Thyroid gland (tissue), 4 donors: Measurements from ENCODE around the gene DCLRE1A. TPM values are rescaled to one million over a fixed set of nuclear protein-coding genes. Genes with fewer than 3 reads are reported as not detected.

Source experiments
- DNase-seq, 2 donors: peaks; one replicate each; pipeline ENCODE4 v3.0.0-alpha.2; 2019
- H3K27ac ChIP-seq, 3 donors: fragments of 200-600 bp; sonication (generic); 1 replicate in 2 of 3; 2 replicates in 1 of 3; pipeline ENCODE4 v1.5.1; 2016 to 2019; ENCODE audit warnings: mild to moderate bottlenecking in 1 of 3, moderate library complexity in 1 of 3
- H3K27me3 ChIP-seq: fragments of 200-600 bp; sonication (generic); one replicate; pipeline ENCODE4 v1.5.1; 2019
- H3K36me3 ChIP-seq, 2 donors: fragments of 200-600 bp; sonication (generic); one replicate each; pipeline ENCODE4 v1.5.1; 2016 to 2019
- H3K4me1 ChIP-seq, 2 donors: fragments of 200-600 bp; sonication (generic); one replicate each; pipeline ENCODE4 v1.5.1; 2017 to 2019
- H3K4me3 ChIP-seq, 3 donors: fragments of 200-600 bp; sonication (generic); replicated peaks in 1 of 3; 1 replicate in 2 of 3; 2 replicates in 1 of 3; pipeline ENCODE4 v1.5.1; 2016; ENCODE audit warnings: mild to moderate bottlenecking in 1 of 3
- H3K9me3 ChIP-seq: fragments of 200-600 bp; sonication (generic); one replicate; pipeline ENCODE4 v1.5.1; 2017
- CTCF ChIP-seq, 6 experiments: fragments of 200-600 bp in 3 of 6; fragments of 450-650 bp in 3 of 6; sonication (generic) in 3 of 6; IDR thresholded peaks; one replicate each; pipeline ENCODE4 v1.5.1; 2016 to 2019; ENCODE audit warnings: antibody characterized with exemption in 6 of 6, mild to moderate bottlenecking in 2 of 6, inconsistent platforms in 1 of 6, moderate library complexity in 1 of 6
- POLR2A ChIP-seq, 2 donors: fragments of 450-650 bp; IDR thresholded peaks; one replicate each; pipeline ENCODE4 v1.6.1; 2017; ENCODE audit warnings: antibody characterized with exemption in 2 of 2, mild to moderate bottlenecking in 2 of 2, moderate library complexity in 1 of 2
- WGBS, 2 donors: methylation state at CpG; one replicate each; pipeline ENCODE4 v1.1.5; 2017; 5-methylcytosine and 5-hydroxymethylcytosine counted together
- intact Hi-C: fragments of 100-400 bp; cut with DNase I; formaldehyde crosslinking; loops from one replicate; pipeline ENCODE4 v1.15.1; 2023
- small RNA-seq: library from RNA; depleted of rRNA; stranded (forward); fragments of <200 nt; gene quantifications from one replicate; pipeline ENCODE3, GENCODE V24; 2016
- total RNA-seq, 4 donors: library from RNA; depleted of rRNA; stranded (reverse); fragments of >200 nt; gene quantifications; one replicate each; pipeline ENCODE4 v1.2.3, GENCODE V29; 2016

DCLRE1A gene
- total RNA-seq, 4 donors from 2014 or later = 5.8 to 9.0 (median 6.8) TPM

GRCh38 chr10:113806503-113806902 is 47.4 kb downstream of the DCLRE1A start:
- intact Hi-C loops = no loop called here
- no peaks in the 10 kb centered on the region for H3K9me3 ChIP-seq
- no peak overlapping the region for H3K27ac ChIP-seq

GRCh38 chr10:113802997-113803396 is 50.9 kb downstream of the DCLRE1A start:
- 52 to 56% methylated on average over 4 of the region's 4 CpGs for WGBS, 2 donors
- no peak overlapping the region for H3K27ac ChIP-seq
- intact Hi-C loops = no loop called here
- H3K4me3 ChIP-seq = no peak overlapping the region
- TF ChIP-seq POLR2A (IDR thresholded peaks at IDR 0.05) (no peak), CTCF (IDR thresholded peaks at IDR 0.05) (no peak)
- H3K36me3 ChIP-seq = no peaks in the 10 kb centered on the region
- DNase-seq = no peak
- H3K4me1 ChIP-seq = no peaks in the 10 kb centered on the region
- H3K9me3 ChIP-seq = no peaks in the 10 kb centered on the region
- no peaks in the 10 kb centered on the region for H3K27me3 ChIP-seq

More at GRCh38 chr10:113806503-113806902, 47.4 kb downstream of the DCLRE1A start:
- Histone ChIP-seq H3K27me3 (no peaks in the 10 kb centered on the region), H3K36me3 (no peaks in the 10 kb centered on the region), H3K4me1 (no peaks in the 10 kb centered on the region), H3K4me3 (no peak overlapping the region)
- WGBS, 2 donors = 94 to 95% methylated on average over 4 of the region's 4 CpGs
- TF ChIP-seq CTCF (IDR thresholded peaks at IDR 0.05) (no peak), POLR2A (IDR thresholded peaks at IDR 0.05) (no peak)
- no peak for DNase-seq

GRCh38 chr10:113801569-113801968 is 52.3 kb downstream of the DCLRE1A start:
- Histone ChIP-seq H3K4me3 (no peak overlapping the region), H3K27me3 (no peaks in the 10 kb centered on the region), H3K4me1 (no peaks in the 10 kb centered on the region), H3K27ac (no peak overlapping the region), H3K36me3 (no peaks in the 10 kb centered on the region), H3K9me3 (no peaks in the 10 kb centered on the region)
- no peak for TF ChIP-seq CTCF (IDR thresholded peaks at IDR 0.05)
- no peak for TF ChIP-seq POLR2A (IDR thresholded peaks at IDR 0.05)
- no peak for DNase-seq
- WGBS, 2 donors = 89 to 90% methylated on average over 6 of the region's 6 CpGs
- intact Hi-C loops = loop anchor here (2.0 kb wide), 1 partner anchor 301 kb away; no protein-coding TSS in a partner anchor

GRCh38 chr10:113791691-113792090 is 62.2 kb downstream of the DCLRE1A start:
- DNase-seq = no peak
- intact Hi-C loops = no loop called here
- TF ChIP-seq CTCF (IDR thresholded peaks at IDR 0.05) (no peak), POLR2A (IDR thresholded peaks at IDR 0.05) (no peak)
- Histone ChIP-seq H3K27ac (no peak overlapping the region), H3K4me3 (no peak overlapping the region), H3K4me1 (no peaks in the 10 kb centered on the region), H3K27me3 (no peaks in the 10 kb centered on the region), H3K36me3 (no peaks in the 10 kb centered on the region), H3K9me3 (no peaks in the 10 kb centered on the region)
- 75 to 77% methylated on average over 2 of the region's 2 CpGs for WGBS, 2 donors

GRCh38 chr10:113788604-113789083 is 65.2 kb downstream of the DCLRE1A start:
- Histone ChIP-seq H3K27me3 (no peaks in the 10 kb centered on the region), H3K36me3 (no peaks in the 10 kb centered on the region), H3K4me1 (no peaks in the 10 kb centered on the region), H3K4me3 (no peak overlapping the region), H3K9me3 (no peaks in the 10 kb centered on the region), H3K27ac (no peak overlapping the region)
- DNase-seq = no peak
- WGBS, 2 donors = 55 to 74% methylated on average over 9 of the region's 9 CpGs
- intact Hi-C loops = no loop called here
- TF ChIP-seq CTCF (IDR thresholded peaks at IDR 0.05) = no peak
- no peak for TF ChIP-seq POLR2A (IDR thresholded peaks at IDR 0.05)

Small RNA genes within 50 kb of the gene (small RNA-seq; reads per million reads assigned to genes)
- not detected for gene RF00560

Other genes with a start within 250 kb of the DCLRE1A start
- not detected for gene NRAP, start 190.0 kb downstream of the DCLRE1A start, total RNA-seq
- gene CASP7, start 174.2 kb downstream of the DCLRE1A start, total RNA-seq = 10 to 100 TPM; 11.6 to 17.2 (median 13.8) TPM
- gene PLEKHS1, start 102.4 kb downstream of the DCLRE1A start, total RNA-seq = not detected
- gene NHLRC2, start 579 bp upstream of the DCLRE1A start, total RNA-seq = 10 to 100 TPM; 47.1 to 66.7 (median 56.2) TPM
- 1 to 10 TPM in 2 of 4 donors, under 1 TPM in 2; 0.27 to 1.7 (median 0.95) TPM for gene ADRB1, start 189.8 kb upstream of the DCLRE1A start, total RNA-seq